ENCODE results near the gene RFX8.

Gene RFX8

DNA sequence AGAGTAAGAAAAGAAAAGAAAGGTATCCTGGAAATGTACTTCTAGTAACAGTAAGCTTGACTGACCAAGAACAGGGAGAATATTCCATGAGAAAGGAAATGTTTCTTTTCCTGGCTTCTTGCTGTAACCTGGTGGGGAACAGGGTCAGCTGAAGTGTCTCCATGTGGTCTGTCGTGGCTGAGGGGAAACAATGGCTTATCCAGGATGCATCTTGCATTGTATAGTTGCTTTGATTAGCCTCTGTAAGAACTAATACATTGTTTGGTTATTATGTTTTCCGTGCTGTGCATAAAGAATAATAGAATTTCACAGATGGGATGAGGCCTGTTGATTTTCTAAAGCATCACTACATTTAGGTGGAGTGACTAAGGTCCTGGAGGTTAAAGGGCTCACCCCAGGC is 92.5 kb downstream of the RFX8 start:
- H3K27me3 ChIP-seq (ENCODE audit: control insufficient read depth, insufficient read depth, low read length): peaks cover 8% of the 10 kb centered on the region
- H3K4me1 ChIP-seq: no peaks in the 10 kb centered on the region
- H3K9ac ChIP-seq: no peak overlapping the region
- no peak overlapping the region for H2AFZ ChIP-seq
- no peaks in the 10 kb centered on the region for H3K9me3 ChIP-seq (ENCODE audit: control insufficient read depth, low read length)
- TF ChIP-seq, protein P1, sequence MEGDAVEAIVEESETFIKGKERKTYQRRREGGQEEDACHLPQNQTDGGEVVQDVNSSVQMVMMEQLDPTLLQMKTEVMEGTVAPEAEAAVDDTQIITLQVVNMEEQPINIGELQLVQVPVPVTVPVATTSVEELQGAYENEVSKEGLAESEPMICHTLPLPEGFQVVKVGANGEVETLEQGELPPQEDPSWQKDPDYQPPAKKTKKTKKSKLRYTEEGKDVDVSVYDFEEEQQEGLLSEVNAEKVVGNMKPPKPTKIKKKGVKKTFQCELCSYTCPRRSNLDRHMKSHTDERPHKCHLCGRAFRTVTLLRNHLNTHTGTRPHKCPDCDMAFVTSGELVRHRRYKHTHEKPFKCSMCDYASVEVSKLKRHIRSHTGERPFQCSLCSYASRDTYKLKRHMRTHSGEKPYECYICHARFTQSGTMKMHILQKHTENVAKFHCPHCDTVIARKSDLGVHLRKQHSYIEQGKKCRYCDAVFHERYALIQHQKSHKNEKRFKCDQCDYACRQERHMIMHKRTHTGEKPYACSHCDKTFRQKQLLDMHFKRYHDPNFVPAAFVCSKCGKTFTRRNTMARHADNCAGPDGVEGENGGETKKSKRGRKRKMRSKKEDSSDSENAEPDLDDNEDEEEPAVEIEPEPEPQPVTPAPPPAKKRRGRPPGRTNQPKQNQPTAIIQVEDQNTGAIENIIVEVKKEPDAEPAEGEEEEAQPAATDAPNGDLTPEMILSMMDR (IDR thresholded peaks at IDR 0.05): no peak
- no peak overlapping the region for H3K4me2 ChIP-seq (ENCODE audit: low read length)
- H3K36me3 ChIP-seq (ENCODE audit: control insufficient read depth, insufficient read depth, low read length): no peaks in the 10 kb centered on the region
- no peak overlapping the region for H3K4me3 ChIP-seq (ENCODE audit: low read depth, low read length)
- H3K79me2 ChIP-seq: no peaks in the 10 kb centered on the region
- no peak overlapping the region for H3K27ac ChIP-seq

DNA sequence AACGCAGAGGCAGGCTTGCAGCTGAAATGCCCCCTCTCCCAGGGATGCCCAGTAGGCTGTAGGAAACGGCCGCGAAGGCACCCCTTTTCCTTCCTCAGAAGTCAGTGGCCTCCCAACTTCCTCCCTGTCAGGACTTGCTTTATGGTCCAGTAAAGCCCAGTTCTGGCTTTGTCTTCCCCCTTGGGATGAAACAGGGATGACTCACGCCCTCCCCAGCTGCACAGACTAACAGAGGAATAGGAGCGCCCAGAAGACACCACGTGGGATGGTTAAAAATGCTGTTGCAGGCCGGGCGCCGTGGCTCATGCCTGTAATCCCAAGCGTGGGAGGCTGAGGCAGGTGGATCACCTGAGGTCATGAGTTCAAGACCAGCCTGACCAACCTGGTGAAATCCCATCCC is 94.5 kb downstream of the RFX8 start:
- H2AFZ ChIP-seq: no peak overlapping the region
- H3K27ac ChIP-seq: no peak overlapping the region
- no peaks in the 10 kb centered on the region for H3K9me3 ChIP-seq (ENCODE audit: control insufficient read depth, low read length)
- peaks cover 8% of the 10 kb centered on the region for H3K27me3 ChIP-seq (ENCODE audit: control insufficient read depth, insufficient read depth, low read length)
- TF ChIP-seq, protein P1 (IDR thresholded peaks at IDR 0.05): no peak
- no peak overlapping the region for H3K4me2 ChIP-seq (ENCODE audit: low read length)
- no peaks in the 10 kb centered on the region for H3K79me2 ChIP-seq
- H3K4me3 ChIP-seq (ENCODE audit: low read depth, low read length): no peak overlapping the region
- no peak overlapping the region for H3K9ac ChIP-seq
- no peaks in the 10 kb centered on the region for H3K4me1 ChIP-seq
- H3K36me3 ChIP-seq (ENCODE audit: control insufficient read depth, insufficient read depth, low read length): no peaks in the 10 kb centered on the region

DNA sequence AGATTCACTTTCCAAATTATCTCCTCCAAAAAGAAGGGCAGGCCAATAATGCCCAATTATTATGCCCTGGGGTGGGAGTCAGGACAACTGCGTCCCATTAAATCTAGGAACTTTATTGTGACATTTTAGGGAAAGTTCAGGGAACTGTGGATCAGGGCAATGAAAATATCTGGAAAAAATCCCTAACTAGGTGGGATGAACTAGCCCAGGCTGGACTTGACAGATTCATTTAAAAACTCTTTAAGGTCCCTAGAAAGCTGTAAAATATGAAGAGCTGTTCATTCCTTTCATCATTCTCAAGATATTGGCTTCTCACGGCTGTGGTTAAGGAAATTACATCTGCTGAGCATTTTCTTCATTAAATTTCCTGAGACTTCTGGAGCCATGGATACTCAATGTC is 95.8 kb downstream of the RFX8 start:
- peaks cover 8% of the 10 kb centered on the region for H3K27me3 ChIP-seq (ENCODE audit: control insufficient read depth, insufficient read depth, low read length)
- no peak overlapping the region for H2AFZ ChIP-seq
- TF ChIP-seq, protein P1 (IDR thresholded peaks at IDR 0.05): no peak
- H3K9me3 ChIP-seq (ENCODE audit: control insufficient read depth, low read length): no peaks in the 10 kb centered on the region
- no peaks in the 10 kb centered on the region for H3K36me3 ChIP-seq (ENCODE audit: control insufficient read depth, insufficient read depth, low read length)
- no peak overlapping the region for H3K9ac ChIP-seq
- no peak overlapping the region for H3K27ac ChIP-seq
- no peaks in the 10 kb centered on the region for H3K4me1 ChIP-seq
- no peaks in the 10 kb centered on the region for H3K79me2 ChIP-seq
- H3K4me3 ChIP-seq (ENCODE audit: low read depth, low read length): no peak overlapping the region
- H3K4me2 ChIP-seq (ENCODE audit: low read length): no peak overlapping the region

DNA sequence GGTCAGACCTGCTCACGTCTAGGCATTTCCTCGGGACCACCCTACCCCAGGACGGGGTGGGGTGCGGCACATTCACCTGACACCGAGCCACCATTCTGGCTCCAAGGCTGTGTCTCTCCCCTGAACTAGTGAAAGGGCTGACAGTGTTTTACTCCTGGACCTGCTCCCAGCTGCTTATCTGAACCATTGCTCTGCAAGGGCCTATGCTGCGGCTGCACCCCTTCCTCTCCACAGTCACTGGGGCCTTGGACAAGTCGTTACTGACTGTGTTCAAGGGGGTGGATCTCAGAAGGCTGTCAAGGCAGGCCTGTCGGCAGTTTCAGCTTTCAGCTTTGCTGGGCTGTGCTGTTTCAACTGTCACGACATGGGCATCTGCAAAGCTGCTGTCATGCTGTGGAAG is 99.3 kb downstream of the RFX8 start:
- H3K27me3 ChIP-seq (ENCODE audit: control insufficient read depth, insufficient read depth, low read length): no peaks in the 10 kb centered on the region
- H3K36me3 ChIP-seq (ENCODE audit: control insufficient read depth, insufficient read depth, low read length): no peaks in the 10 kb centered on the region
- H3K79me2 ChIP-seq: no peaks in the 10 kb centered on the region
- H3K9ac ChIP-seq: no peak overlapping the region
- H3K9me3 ChIP-seq (ENCODE audit: control insufficient read depth, low read length): no peaks in the 10 kb centered on the region
- no peaks in the 10 kb centered on the region for H3K4me1 ChIP-seq
- H3K27ac ChIP-seq: no peak overlapping the region
- no peak overlapping the region for H2AFZ ChIP-seq
- TF ChIP-seq, protein P1 (IDR thresholded peaks at IDR 0.05): no peak
- no peak overlapping the region for H3K4me2 ChIP-seq (ENCODE audit: low read length)
- no peak overlapping the region for H3K4me3 ChIP-seq (ENCODE audit: low read depth, low read length)

DNA sequence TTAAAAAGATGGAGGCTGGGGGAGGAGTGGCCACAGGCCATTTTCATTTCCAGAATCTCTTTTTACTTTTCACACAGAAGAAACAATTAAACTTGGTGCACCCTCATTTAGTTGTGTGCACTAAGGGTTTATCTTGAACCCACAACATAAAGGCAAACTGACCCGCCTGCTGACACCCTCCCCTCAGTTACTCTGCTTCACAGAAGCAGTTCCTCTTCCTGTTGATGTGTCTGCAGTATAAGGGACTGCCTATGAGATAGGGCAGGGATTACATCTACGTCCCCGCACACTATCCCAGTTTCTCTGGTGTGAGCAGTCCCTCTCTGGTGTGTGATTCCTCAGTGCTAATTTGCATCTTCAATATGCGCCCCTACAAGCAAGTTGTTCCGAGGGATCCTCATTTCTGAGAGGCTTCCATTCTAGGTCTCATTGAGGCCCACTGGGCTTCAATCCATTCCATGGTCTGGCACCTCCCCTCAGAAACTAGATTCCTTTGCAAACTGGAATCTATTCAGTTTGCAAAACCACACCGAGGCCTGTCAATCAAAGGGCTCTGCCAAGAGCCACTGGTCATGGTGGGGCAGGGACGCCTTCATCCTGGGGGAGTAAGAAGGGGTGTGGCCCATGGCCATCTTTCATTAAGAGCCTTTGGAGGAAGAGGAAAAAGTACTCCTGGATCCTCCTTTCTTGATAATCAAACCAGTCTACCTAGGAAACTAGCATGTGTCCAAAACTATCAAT is 99.9 kb downstream of the RFX8 start:
- no peaks in the 10 kb centered on the region for H3K36me3 ChIP-seq (ENCODE audit: control insufficient read depth, insufficient read depth, low read length)
- H3K4me3 ChIP-seq (ENCODE audit: low read depth, low read length): no peak overlapping the region
- H3K79me2 ChIP-seq: no peaks in the 10 kb centered on the region
- H3K4me1 ChIP-seq: no peaks in the 10 kb centered on the region
- no peak overlapping the region for H3K27ac ChIP-seq
- H2AFZ ChIP-seq: no peak overlapping the region
- H3K4me2 ChIP-seq (ENCODE audit: low read length): no peak overlapping the region
- no peaks in the 10 kb centered on the region for H3K9me3 ChIP-seq (ENCODE audit: control insufficient read depth, low read length)
- no peak overlapping the region for H3K9ac ChIP-seq
- H3K27me3 ChIP-seq (ENCODE audit: control insufficient read depth, insufficient read depth, low read length): no peaks in the 10 kb centered on the region
- TF ChIP-seq, protein P1 (IDR thresholded peaks at IDR 0.05): no peak

Measured in parathyroid adenoma (tissue), 2 donors.